BJ (cell line): ENCODE measurements around the gene RELT. TPM values are rescaled to one million over a fixed set of nuclear protein-coding genes. Genes with fewer than 3 reads are reported as not detected.
A peak's percentile ranks its signal among the peaks of the same experiment; 100 is the strongest.

ENCODE experiments used
- CTCF ChIA-PET: fragments of 350-600 bp; formaldehyde crosslinking; extraction: SDS; loops from one replicate; lab custom pipeline; 2021; ENCODE audit warnings: antibody characterized with exemption, inconsistent platforms; lab: Yijun Ruan, JAX
- POLR2A ChIA-PET: fragments of 300-600 bp; sonication (Branson Sonifier 250); formaldehyde crosslinking; extraction: SDS; loops from one replicate; lab custom pipeline; 2021; ENCODE audit warnings: antibody characterized with exemption; lab: Charles Lee
- DNase-seq: peaks from one replicate; pipeline ENCODE4 v3.0.0-alpha.2; 2011; ENCODE audit warnings: low read depth
- H3K27me3 ChIP-seq: 2 replicates; pipeline ENCODE4 v1.6.0; 2011; ENCODE audit warnings: low read length; ENCODE audit not compliant: control insufficient read depth, insufficient read depth
- H3K36me3 ChIP-seq: 2 replicates; pipeline ENCODE4 v1.5.1; 2011; ENCODE audit warnings: low read length; ENCODE audit not compliant: control insufficient read depth, insufficient read depth
- H3K4me3 ChIP-seq: 2 replicates; pipeline ENCODE4 v1.5.1; 2011; ENCODE audit warnings: low read depth, mild to moderate bottlenecking, control low read depth, low read length
- CTCF ChIP-seq: IDR thresholded peaks from 2 replicates; pipeline ENCODE4 v1.5.1; 2011; ENCODE audit warnings: low read depth, mild to moderate bottlenecking, control low read depth, inconsistent platforms, low read length, moderate library complexity; ENCODE audit not compliant: insufficient read depth
- polyA plus RNA-seq: library from polyadenylated mRNA; depleted of rRNA; stranded (reverse); fragments of >200 nt; gene quantifications from 2 replicates; pipeline ENCODE4 v1.2.3, GENCODE V29; 2011

Gene RELT
- polyA plus RNA-seq, 1 experiment: 3.7 TPM

- no peaks in the 10 kb centered on the region for H3K27me3 ChIP-seq
- ChIA-PET POLR2A (interaction anchor here (0.5 to 1.5 kb wide), 5 partner anchors 21 to 47 kb away, joined by 3 to 19 read pairs (median 9); no protein-coding TSS in a partner anchor), CTCF (interaction anchor here (0.8 to 11.0 kb wide), 20 partner anchors 9 to 326 kb away, joined by 3 to 259 read pairs (median 7); partner anchors contain the start of gene ARHGEF17)
- peak; percentile 98 for TF ChIP-seq CTCF
- H3K4me3 ChIP-seq: no peak overlapping the region
- DNase-seq: no peak
- H3K36me3 ChIP-seq: peaks cover 9% of the 10 kb centered on the region
Measured at GRCh38 chr11:73335204-73335923, 40.8 kb upstream of the RELT start.

DNA sequence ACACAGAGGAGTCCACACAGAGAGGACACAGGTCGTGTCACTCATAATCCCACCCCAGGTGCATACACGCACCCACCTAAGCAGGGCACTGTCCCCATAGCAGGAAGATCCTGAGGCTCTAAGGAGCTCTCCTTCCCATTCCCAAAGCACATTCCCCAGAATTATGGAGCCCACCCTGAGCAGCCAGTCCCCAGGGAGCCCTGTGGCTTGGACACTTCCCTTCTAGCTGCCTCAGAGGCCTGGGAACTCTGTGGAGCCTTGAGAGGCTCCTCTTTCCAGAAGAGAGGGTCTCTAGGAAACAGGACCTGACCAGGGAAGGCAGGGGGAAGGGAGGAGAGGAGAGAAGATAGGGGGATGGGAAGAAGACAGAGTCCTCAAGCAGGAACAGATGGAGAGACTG, 38.4 kb upstream of the RELT start:
- no peak for TF ChIP-seq CTCF
- no peaks in the 10 kb centered on the region for H3K27me3 ChIP-seq
- H3K4me3 ChIP-seq: no peak overlapping the region
- H3K36me3 ChIP-seq: peaks cover 17% of the 10 kb centered on the region
- ChIA-PET CTCF (interaction anchor here (0.6 to 11.0 kb wide), 7 partner anchors 12 to 598 kb away, joined by 3 to 259 read pairs (median 75); partner anchors contain the start of gene ARHGEF17), POLR2A (interaction anchor here (0.7 kb wide), 1 partner anchor 28 kb away, joined by 9 read pairs; no protein-coding TSS in a partner anchor)
- DNase-seq: no peak

- ChIA-PET CTCF (interaction anchor here (1.0 to 11.0 kb wide), 5 partner anchors 12 to 507 kb away, joined by 3 to 259 read pairs (median 114); partner anchors contain the start of gene ARHGEF17), POLR2A (no interaction called here)
- DNase-seq: no peak
- TF ChIP-seq CTCF: no peak
- H3K36me3 ChIP-seq: peaks cover 17% of the 10 kb centered on the region
- H3K4me3 ChIP-seq: no peak overlapping the region
- H3K27me3 ChIP-seq: no peaks in the 10 kb centered on the region
Measured at GRCh38 chr11:73338279-73338678, 37.9 kb upstream of the RELT start.

- ChIA-PET POLR2A (no interaction called here), CTCF (interaction anchor here (1.5 to 11.0 kb wide), 5 partner anchors 10 to 321 kb away, joined by 3 to 259 read pairs (median 114); partner anchors contain the start of gene ARHGEF17)
- Histone ChIP-seq H3K36me3 (peaks cover 17% of the 10 kb centered on the region), H3K4me3 (no peak overlapping the region), H3K27me3 (no peaks in the 10 kb centered on the region)
- DNase-seq: no peak
- TF ChIP-seq CTCF: no peak
Measured at GRCh38 chr11:73340164-73340563, 36.0 kb upstream of the RELT start.

DNA sequence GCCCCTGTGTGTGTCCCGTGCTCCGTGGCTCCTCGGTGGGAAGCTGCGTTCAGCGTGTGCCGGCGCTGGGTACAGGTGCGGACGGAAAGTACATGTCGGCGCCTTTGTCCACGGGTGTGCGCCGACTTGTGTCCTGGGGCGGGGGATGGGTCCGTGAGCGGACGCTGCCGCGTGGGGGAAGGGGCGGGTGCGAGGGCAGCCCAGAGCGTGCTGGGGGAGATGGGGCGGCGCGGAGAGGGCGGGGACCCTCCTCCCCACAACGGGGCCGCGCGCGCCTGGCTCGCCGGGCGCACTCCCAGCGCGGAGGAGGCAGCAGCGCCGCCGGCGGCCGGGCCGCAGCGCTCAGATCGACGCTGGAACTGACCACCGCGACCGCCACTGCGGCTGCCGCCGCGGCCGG, 33.6 kb upstream of the RELT start:
- no peak overlapping the region for H3K4me3 ChIP-seq
- POLR2A ChIA-PET: no interaction called here

More for the DNA sequence above, 33.6 kb upstream of the RELT start:
- CTCF ChIA-PET: interaction anchor here (9.6 to 11.0 kb wide), 3 partner anchors 7 to 44 kb away, joined by 114 to 259 read pairs (median 121); partner anchors contain the start of gene ARHGEF17
- no peak for DNase-seq
- TF ChIP-seq CTCF: no peak
- peaks cover 21% of the 10 kb centered on the region for H3K36me3 ChIP-seq
- H3K27me3 ChIP-seq: no peaks in the 10 kb centered on the region
